Activated T-cell treated with anti-CD3 and anti-CD28 coated beads, Interleukin-2, amount 50 U/mL, for 1 hour (primary cell): ENCODE measurements around the gene LACTB.

Experiments used
- DNase-seq: peaks from one replicate; pipeline ENCODE4 v3.0.0-alpha.2; 2020

LACTB gene

DNA sequence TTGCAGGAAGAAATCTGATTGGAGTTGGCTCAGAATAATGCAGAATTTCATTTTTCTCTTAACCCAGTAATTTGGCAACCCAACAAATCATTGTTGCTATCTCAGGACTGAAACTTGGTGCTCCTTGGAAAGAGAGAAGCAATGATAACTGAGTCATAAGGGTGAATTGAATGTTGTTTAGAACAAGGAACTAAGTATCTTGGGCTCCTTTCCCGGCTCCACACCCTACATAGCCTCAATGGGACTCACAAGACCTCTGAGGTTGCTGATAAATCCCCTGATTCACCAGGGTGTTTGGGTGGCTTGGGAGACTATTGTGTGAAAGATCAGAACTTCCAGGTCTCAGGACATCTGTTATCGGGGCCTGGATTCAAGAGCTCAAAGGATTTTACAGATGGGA is 60.0 kb downstream of the LACTB start:
- DNase-seq = no peak

DNA sequence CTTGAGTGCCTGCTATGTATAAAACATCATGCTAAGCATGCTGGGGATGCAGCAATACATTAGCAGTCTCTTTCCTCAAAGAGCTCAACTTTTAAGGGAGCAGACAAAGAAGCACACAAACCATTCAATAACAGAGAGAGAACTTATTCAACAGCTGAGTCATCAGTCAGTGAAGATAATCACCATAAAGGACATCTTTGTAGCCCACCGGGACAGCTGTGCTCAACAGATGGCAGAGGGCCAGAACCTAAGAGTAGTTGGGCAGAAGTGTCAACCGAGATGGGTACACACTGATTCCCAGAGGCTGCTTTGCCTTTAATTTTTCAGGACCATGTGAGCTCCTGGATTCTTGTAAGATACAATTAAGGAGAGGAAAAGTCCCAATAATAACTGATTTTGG is 63.5 kb downstream of the LACTB start:
- no peak for DNase-seq

DNA sequence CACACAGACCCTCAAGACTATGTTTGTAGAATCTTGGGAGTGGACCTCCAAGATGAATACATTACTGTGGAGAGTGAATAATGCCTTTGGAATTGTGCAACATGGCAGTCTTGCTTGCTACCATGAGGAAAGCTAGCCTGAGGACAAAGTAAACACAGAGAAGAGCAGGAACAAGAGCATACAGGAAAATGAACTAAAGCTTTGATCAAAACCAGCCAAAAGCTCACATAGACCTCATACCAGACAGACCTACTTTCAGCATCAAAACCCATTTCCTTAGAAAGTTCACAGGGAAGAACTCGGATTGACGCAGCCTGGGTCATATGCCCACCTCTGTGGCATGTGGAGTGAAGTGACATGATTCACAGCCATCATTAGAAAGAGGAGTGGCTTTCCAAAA is 64.4 kb downstream of the LACTB start:
- no peak for DNase-seq

DNA sequence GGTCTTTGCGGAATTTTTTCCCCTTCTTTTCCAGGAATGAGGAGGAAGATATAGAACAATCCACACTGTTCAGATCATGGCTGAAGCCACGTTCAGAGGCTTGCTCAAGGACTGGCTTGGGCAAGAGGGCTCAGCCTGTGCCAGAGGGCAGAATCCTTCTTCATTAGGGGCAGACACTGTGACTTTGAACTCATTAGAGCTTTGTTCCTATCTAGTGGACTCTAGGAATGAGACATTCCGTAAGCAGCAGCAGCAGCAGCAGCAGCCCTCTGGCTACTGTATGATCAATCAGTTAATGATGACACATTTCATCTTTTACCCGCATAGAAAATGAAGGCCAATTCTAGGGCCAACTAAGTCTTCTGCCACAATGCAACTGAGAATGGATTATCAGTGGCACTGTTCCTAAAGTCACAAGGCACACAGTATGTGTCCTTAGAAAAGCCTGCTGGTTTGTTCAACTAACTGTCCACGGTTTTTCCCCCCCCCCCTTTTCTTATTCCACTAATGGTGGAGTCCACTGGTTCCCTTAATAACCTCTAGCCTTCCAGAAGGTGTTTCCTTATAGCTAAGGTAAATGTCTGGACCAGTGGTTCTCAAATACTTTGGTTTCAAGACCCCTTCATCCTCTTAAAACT is 66.0 kb downstream of the LACTB start:
- DNase-seq = no peak

DNA sequence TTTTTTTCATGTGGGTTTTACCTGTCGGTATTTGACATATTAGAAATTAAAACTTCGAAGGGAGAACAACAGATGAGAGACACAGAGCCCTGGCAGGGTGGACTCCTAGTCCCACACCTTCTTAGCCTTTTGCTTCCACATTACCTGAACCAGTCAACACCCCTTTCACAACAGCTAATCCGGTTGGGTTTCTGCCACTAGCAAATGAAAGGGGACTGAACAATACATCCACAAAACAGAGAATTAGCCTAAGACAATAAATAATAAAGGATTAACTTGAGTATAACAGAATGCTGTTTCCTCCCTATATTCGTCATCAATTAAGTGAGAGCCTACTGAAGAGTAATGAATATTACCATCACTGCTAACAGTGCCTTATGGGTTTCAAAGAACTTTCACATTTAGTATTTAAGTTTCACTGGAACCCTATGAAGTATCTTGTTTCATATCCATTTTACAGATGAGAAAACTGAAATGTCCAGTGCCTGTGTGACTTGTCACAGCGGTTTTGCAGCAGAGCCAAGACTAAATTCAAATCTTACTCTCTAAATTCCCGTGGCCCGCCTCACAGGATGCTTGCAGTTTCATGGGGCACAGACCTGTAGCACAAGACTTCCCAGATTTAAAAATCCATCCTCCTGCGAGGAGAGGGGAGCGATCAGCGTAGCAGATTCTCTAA is 66.7 kb downstream of the LACTB start:
- no peak for DNase-seq

DNA sequence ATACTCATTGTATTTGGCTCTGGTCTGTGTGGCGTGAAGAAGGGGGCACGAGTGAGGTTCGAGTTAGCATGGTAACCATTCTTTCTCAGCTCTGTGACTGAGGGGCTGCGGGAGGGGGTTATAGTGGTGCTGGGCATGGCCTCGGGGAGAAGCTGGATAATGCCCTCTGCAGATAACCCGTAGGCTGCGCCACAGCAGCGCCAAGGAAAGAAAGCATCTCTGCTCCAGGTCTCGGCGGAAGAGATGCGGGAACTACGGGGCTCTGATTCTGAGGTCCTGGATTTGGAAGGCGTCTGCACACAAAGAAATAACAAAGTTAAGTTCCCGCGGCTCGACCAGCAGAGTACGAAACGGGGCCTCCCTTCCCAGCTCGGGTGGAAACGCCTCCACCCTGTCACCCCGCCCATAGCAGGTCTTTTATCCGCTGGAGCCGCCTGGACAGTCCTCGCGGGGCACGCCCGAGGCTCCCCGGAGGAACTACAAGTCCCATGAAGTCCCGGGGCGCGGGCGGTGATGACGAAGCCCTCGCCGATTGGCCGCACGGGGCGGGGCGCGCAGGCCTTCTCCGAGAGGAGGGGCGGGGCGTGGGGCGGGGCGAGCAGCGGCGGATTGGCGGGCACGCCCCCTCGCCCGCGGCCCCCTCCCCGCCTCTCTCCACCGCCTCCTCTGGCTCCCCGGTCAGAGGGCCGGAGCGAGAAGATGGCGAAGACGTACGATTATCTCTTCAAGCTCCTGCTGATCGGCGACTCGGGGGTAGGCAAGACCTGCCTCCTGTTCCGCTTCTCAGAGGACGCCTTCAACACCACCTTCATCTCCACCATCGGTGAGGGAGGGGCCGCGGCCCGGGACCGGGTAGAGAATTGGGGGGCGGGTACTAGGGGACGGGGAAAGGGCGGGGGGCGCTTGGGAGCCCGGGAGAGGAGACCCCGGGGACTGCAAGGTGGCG is 67.5 kb downstream of the LACTB start, which contains the start of gene RAB8B:
Gene RAB8B (plus strand): TSS at position 681 of the 946 bp plus-strand sequence. CDS start 19 bp downstream, at position 700.
- DNase-seq = peak; percentile 98

DNA sequence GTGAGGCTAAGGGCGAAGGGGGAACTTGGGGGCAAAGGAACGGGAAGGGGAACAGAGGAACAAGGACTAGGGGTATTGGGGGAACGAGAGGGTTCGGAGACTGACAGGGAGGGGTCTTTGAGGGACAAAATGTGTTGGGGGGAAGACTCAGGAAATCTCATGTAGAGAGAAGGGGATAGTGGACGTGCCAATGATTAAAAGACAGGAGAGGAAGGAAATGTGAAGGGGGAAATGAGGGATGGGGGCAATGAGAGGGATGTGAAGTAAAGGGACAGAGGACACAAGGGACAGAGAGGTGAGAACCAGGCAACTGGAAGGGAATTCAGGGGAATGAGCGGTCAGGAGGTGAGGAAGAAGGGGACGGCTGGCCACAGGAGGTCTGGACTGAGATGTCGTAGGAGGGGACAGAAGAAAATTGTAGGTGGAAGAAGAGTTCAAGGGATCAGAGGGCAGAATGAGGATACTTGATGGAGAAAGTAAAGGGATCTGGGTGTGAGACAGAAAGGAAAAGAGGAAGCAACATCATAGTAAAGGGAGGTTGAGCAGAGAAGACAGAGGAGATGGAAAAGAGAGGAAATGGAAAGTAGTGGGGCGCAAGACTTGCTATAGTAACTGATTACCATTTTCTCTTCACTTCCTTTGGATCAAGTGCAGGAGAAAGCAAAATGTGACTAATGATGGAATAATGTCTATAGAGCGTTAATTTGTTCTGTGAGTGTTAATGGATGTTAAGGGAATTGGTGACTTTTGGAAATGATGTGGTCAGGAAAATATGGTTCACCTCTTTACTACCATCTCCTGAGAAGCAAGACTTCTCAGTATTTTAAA is 68.5 kb downstream of the LACTB start:
- DNase-seq = no peak

DNA sequence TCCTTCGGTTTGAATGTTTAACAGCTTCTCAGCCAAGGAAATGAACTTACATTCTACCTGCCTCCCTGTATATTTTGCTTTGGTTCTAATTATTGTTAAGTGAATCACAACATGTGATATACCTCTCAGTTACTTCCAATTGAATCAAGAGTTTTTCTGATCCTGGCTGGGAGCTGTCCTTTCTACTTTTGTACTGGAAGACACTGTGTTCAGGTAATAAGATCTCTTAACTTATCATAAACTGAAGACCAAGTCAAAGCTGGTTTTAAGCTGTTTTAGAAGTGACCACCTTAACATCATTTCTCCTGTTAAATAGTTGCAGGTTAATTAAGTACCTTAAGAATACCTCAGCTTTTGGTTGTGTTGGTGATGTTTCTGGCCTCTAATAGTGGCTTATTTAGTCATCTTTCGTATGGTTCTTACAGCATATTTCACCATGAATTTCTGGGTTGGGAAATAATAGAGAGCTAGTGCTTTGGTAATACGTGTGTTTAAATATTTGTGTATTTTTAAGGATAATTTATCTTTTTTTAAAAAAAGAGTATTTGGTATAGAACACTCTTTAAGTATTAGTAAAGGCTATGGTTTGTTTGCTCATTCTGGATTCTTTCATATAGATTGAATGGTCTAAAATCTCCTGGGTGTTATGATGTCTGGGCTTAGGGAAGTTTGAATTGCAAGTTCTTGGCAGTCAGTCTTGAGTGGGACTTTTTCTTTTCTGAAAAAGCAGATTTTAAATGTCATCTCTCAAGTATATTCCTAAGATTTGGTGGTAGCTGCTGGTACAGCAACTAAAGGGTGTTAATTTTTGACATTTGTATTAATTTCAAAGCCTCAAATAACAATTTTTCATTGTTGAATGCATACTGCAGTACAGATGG is 69.3 kb downstream of the LACTB start:
- DNase-seq = no peak
